ENCODE results near the gene COL5A1.

GRCh38 chr9:134687556-134687955, 46.0 kb downstream of the COL5A1 start:
- TF ChIP-seq EZH2 (IDR thresholded peaks at IDR 0.05) (no peak), POLR2AphosphoS5 (IDR thresholded peaks at IDR 0.05; ENCODE audit: borderline replicate concordance, low read depth, low read length) (no peak)

Data from SK-N-MC (cell line).